GM19099 (cell line): ENCODE results near the gene TTBK1.

Source experiments
- POLR2A ChIP-seq: IDR thresholded peaks from 3 replicates; pipeline ENCODE4 v1.6.1; 2011; ENCODE audit warnings: low read depth; ENCODE audit not compliant: insufficient read length; ENCODE audit errors: extremely low read depth

The TTBK1 gene

GRCh38 chr6:43271944-43272343 lies 28.7 kb downstream of the TTBK1 start:
- no peak for TF ChIP-seq POLR2A

GRCh38 chr6:43273707-43274106 lies 30.4 kb downstream of the TTBK1 start:
- TF ChIP-seq POLR2A = no peak

GRCh38 chr6:43274127-43274915 lies 31.0 kb downstream of the TTBK1 start:
- no peak for TF ChIP-seq POLR2A

- TF ChIP-seq POLR2A = no peak
Observed at GRCh38 chr6:43274916-43275597, 31.8 kb downstream of the TTBK1 start.

GRCh38 chr6:43275801-43276576 lies 32.7 kb downstream of the TTBK1 start:
- TF ChIP-seq POLR2A = no peak

GRCh38 chr6:43276577-43277305 lies 33.5 kb downstream of the TTBK1 start:
- TF ChIP-seq POLR2A = no peak

- TF ChIP-seq POLR2A = no peak
Observed at GRCh38 chr6:43277306-43277642, 34.0 kb downstream of the TTBK1 start.

GRCh38 chr6:43277643-43278523 lies 34.6 kb downstream of the TTBK1 start:
- no peak for TF ChIP-seq POLR2A

GRCh38 chr6:43278524-43279078 lies 35.3 kb downstream of the TTBK1 start:
- TF ChIP-seq POLR2A = no peak

- TF ChIP-seq POLR2A = no peak
Observed at GRCh38 chr6:43280234-43280633, 37.0 kb downstream of the TTBK1 start.

- no peak for TF ChIP-seq POLR2A
Observed at GRCh38 chr6:43282060-43282459, 38.8 kb downstream of the TTBK1 start.

GRCh38 chr6:43282636-43283513 lies 39.6 kb downstream of the TTBK1 start:
- TF ChIP-seq POLR2A = no peak

GRCh38 chr6:43283514-43283901 lies 40.2 kb downstream of the TTBK1 start:
- no peak for TF ChIP-seq POLR2A
